Stimulated activated effector memory CD8-positive, alpha-beta T cell treated with anti-CD3 and anti-CD28 coated beads, Interleukin-12 subunit alpha, Interleukin-12 subunit beta, amount 100 ng/mL, for 72 hours (primary cell): ENCODE results near the gene GATC.
"Not testable (repeated sequence)": the region's sequence is repeated elsewhere in the genome, so short reads cannot be mapped to it uniquely, and the experiment has no call there.

Experiments used
- ATAC-seq: fragments of 150-1000 bp; cut with Tn5 transposase; 2 replicates; pipeline ENCODE4 v1.10.0; 2021
- DNase-seq, 2 donors: peaks; one replicate each; pipeline ENCODE4 v3.0.0; 2021 to 2022; ENCODE audit warnings: low spot score in 2 of 2
- H3K27ac Mint-ChIP-seq: one replicate; pipeline ENCODE4 v1.8.0; 2022; ENCODE audit warnings: mild to moderate bottlenecking, mixed read lengths
- H3K36me3 Mint-ChIP-seq: one replicate; pipeline ENCODE4 v1.8.0; 2022; ENCODE audit warnings: mild to moderate bottlenecking, mixed read lengths
- H3K4me1 Mint-ChIP-seq: one replicate; pipeline ENCODE4 v1.8.0; 2022; ENCODE audit warnings: mixed read lengths
- H3K4me3 Mint-ChIP-seq: one replicate; pipeline ENCODE4 v1.8.0; 2022; ENCODE audit warnings: mild to moderate bottlenecking, mixed read lengths
- H3K9me3 Mint-ChIP-seq: one replicate; pipeline ENCODE4 v1.8.0; 2022; ENCODE audit warnings: mixed read lengths

The GATC gene

GRCh38 chr12:120422892-120423456, 23.3 kb upstream of the GATC start:
- no peak for ATAC-seq
- Mint-ChIP-seq H3K27ac (peak overlapping the region; percentile 78), H3K4me1 (peaks cover 6% of the 10 kb centered on the region)

GRCh38 chr12:120425797-120426196, 20.4 kb upstream of the GATC start:
- Mint-ChIP-seq H3K36me3 (no peaks in the 10 kb centered on the region), H3K4me3 (no peak overlapping the region), H3K9me3 (no peaks in the 10 kb centered on the region), H3K4me1 (peaks cover 12% of the 10 kb centered on the region), H3K27ac (no peak overlapping the region)
- DNase-seq (no peak), ATAC-seq (no peak)

More at GRCh38 chr12:120422892-120423456, 23.3 kb upstream of the GATC start:
- Mint-ChIP-seq H3K4me3 (no peak overlapping the region), H3K9me3 (no peaks in the 10 kb centered on the region), H3K36me3 (no peaks in the 10 kb centered on the region)
- no peak for DNase-seq

- ATAC-seq = no peak
- DNase-seq = no peak
- Mint-ChIP-seq H3K4me3 (no peak overlapping the region), H3K36me3 (peaks cover 6% of the 10 kb centered on the region), H3K4me1 (peaks cover 11% of the 10 kb centered on the region), H3K27ac (peak overlapping the region; percentile 74), H3K9me3 (no peaks in the 10 kb centered on the region)
Measured at GRCh38 chr12:120428597-120429229, 17.5 kb upstream of the GATC start.

- H3K36me3 Mint-ChIP-seq = peaks cover 6% of the 10 kb centered on the region
- ATAC-seq (no peak), DNase-seq (no peak)
- H3K27ac Mint-ChIP-seq = peak overlapping the region; percentile 74
- H3K4me1 Mint-ChIP-seq = peaks cover 11% of the 10 kb centered on the region
- H3K4me3 Mint-ChIP-seq = no peak overlapping the region
- H3K9me3 Mint-ChIP-seq = no peaks in the 10 kb centered on the region
Measured at GRCh38 chr12:120429368-120429767, 16.9 kb upstream of the GATC start.

GRCh38 chr12:120432772-120433525, 13.3 kb upstream of the GATC start:
- Mint-ChIP-seq H3K27ac (no peak overlapping the region), H3K9me3 (no peaks in the 10 kb centered on the region), H3K4me3 (no peak overlapping the region), H3K4me1 (peaks cover 19% of the 10 kb centered on the region), H3K36me3 (peaks cover 13% of the 10 kb centered on the region)
- ATAC-seq (no peak), DNase-seq (no peak)

GRCh38 chr12:120437735-120438494, 8.3 kb upstream of the GATC start, which contains the start of gene COX6A1:
Gene COX6A1, plus strand, starts transcription at chr12:120438113. Its CDS starts 14 bp downstream, at chr12:120438127.
- peak; percentile 97 for ATAC-seq
- Mint-ChIP-seq H3K9me3 (no peaks in the 10 kb centered on the region), H3K27ac (peak within 1 kb of the TSS; percentile 89), H3K4me3 (peak within 1 kb of the TSS; percentile 84), H3K36me3 (peaks cover 47% of the 10 kb centered on the region), H3K4me1 (peaks cover 24% of the 10 kb centered on the region)
- peak; percentile 84 to 98 for DNase-seq

- H3K4me1 Mint-ChIP-seq = peaks cover 22% of the 10 kb centered on the region
- ATAC-seq = no peak
- H3K36me3 Mint-ChIP-seq = peaks cover 53% of the 10 kb centered on the region
- peak overlapping the region; percentile 84 for H3K4me3 Mint-ChIP-seq
- H3K9me3 Mint-ChIP-seq = no peaks in the 10 kb centered on the region
- H3K27ac Mint-ChIP-seq = peak overlapping the region; percentile 89
- no peak for DNase-seq
Measured at GRCh38 chr12:120438495-120439198, 7.6 kb upstream of the GATC start.

GRCh38 chr12:120439646-120440247, 6.5 kb upstream of the GATC start:
- no peaks in the 10 kb centered on the region for H3K9me3 Mint-ChIP-seq
- peaks cover 64% of the 10 kb centered on the region for H3K36me3 Mint-ChIP-seq
- H3K4me1 Mint-ChIP-seq = peaks cover 22% of the 10 kb centered on the region
- H3K27ac Mint-ChIP-seq = no peak overlapping the region
- peak; percentile 47 to 81 for DNase-seq
- peak overlapping the region; percentile 84 for H3K4me3 Mint-ChIP-seq
- peak; percentile 61 for ATAC-seq

GRCh38 chr12:120444676-120445075, 1.6 kb upstream of the GATC start:
- H3K9me3 Mint-ChIP-seq = no peaks in the 10 kb centered on the region
- H3K36me3 Mint-ChIP-seq = peaks cover 95% of the 10 kb centered on the region
- peaks cover 25% of the 10 kb centered on the region for H3K4me1 Mint-ChIP-seq
- H3K27ac Mint-ChIP-seq = peak overlapping the region; percentile 98
- ATAC-seq = no peak
- H3K4me3 Mint-ChIP-seq = peak overlapping the region; percentile 95
- DNase-seq = no peak

GRCh38 chr12:120446844-120447178, 567 bp downstream of the GATC start:
- H3K4me1 Mint-ChIP-seq = peaks cover 20% of the 10 kb centered on the region
- H3K27ac Mint-ChIP-seq = peak overlapping the region; percentile 98
- not testable (repeated sequence) for H3K9me3 Mint-ChIP-seq, ATAC-seq, DNase-seq
- peak overlapping the region; percentile 95 for H3K4me3 Mint-ChIP-seq
- H3K36me3 Mint-ChIP-seq = peaks cover 95% of the 10 kb centered on the region

GRCh38 chr12:120447992-120448391, 1.7 kb downstream of the GATC start:
- ATAC-seq (no peak), DNase-seq (no peak)
- Mint-ChIP-seq H3K4me3 (peak overlapping the region; percentile 95), H3K4me1 (peaks cover 20% of the 10 kb centered on the region), H3K36me3 (peaks cover 95% of the 10 kb centered on the region), H3K27ac (peak overlapping the region; percentile 98), H3K9me3 (no peaks in the 10 kb centered on the region)

- DNase-seq, H3K9me3 Mint-ChIP-seq, H3K4me3 Mint-ChIP-seq, H3K27ac Mint-ChIP-seq, ATAC-seq: not testable (repeated sequence)
- Mint-ChIP-seq H3K36me3 (peaks cover 96% of the 10 kb centered on the region), H3K4me1 (peaks cover 12% of the 10 kb centered on the region)
Measured at GRCh38 chr12:120452524-120452923, 6.3 kb downstream of the GATC start.

- DNase-seq = no peak
- H3K4me1 Mint-ChIP-seq = peaks cover 5% of the 10 kb centered on the region
- H3K9me3 Mint-ChIP-seq = no peaks in the 10 kb centered on the region
- no peak for ATAC-seq
- no peak overlapping the region for H3K4me3 Mint-ChIP-seq
- peaks cover 96% of the 10 kb centered on the region for H3K36me3 Mint-ChIP-seq
- no peak overlapping the region for H3K27ac Mint-ChIP-seq
Measured at GRCh38 chr12:120453060-120453750, 7.0 kb downstream of the GATC start.

- ATAC-seq (peak; percentile 86), DNase-seq (no peak)
- H3K36me3 Mint-ChIP-seq = peaks cover 96% of the 10 kb centered on the region
- H3K4me1 Mint-ChIP-seq = peaks cover 5% of the 10 kb centered on the region
- H3K4me3 Mint-ChIP-seq = no peak overlapping the region
- no peak overlapping the region for H3K27ac Mint-ChIP-seq
- H3K9me3 Mint-ChIP-seq = no peaks in the 10 kb centered on the region
Measured at GRCh38 chr12:120453977-120454376, 7.7 kb downstream of the GATC start.
